Pancreas (tissue), 10 donors: Measurements from ENCODE around the gene RASGRF1. TPM values are rescaled to one million over a fixed set of nuclear protein-coding genes. Genes with fewer than 3 reads are reported as not detected.

Source experiments
- ATAC-seq, 4 donors: fragments of 200-7000 bp; cut with Tn5 transposase; one replicate each; pipeline versions ENCODE4 v1.8.0 to v1.9.1; 2020; ENCODE audit warnings: mild to moderate bottlenecking in 4 of 4, moderate library complexity in 4 of 4
- DNase-seq, 6 donors: peaks; one replicate each; pipeline ENCODE4 v3.0.0-alpha.2; 2020
- FAIRE-seq: peaks from 2 replicates; lab custom pipeline; 2012; peaks lifted over from hg19 to GRCh38; lab: Jason Lieb, UNC
- H3K27ac ChIP-seq, 4 donors: fragments of 200-600 bp; sonication (generic); 1 replicate in 3 of 4; 2 replicates in 1 of 4; pipeline versions ENCODE4 v1.5.0 to v1.8.0; 2020
- H3K27me3 ChIP-seq, 4 donors: fragments of 200-600 bp; one replicate each; pipeline ENCODE4 v1.8.0; 2021
- H3K36me3 ChIP-seq, 3 donors: fragments of 200-600 bp; sonication (generic) in 1 of 3; one replicate each; pipeline versions ENCODE4 v1.5.0 to v1.8.0; 2020 to 2021
- H3K4me1 ChIP-seq, 3 donors: fragments of 200-600 bp; one replicate each; pipeline ENCODE4 v1.8.0; 2021
- H3K4me3 ChIP-seq, 4 donors: fragments of 200-600 bp; sonication (generic) in 2 of 4; one replicate each; pipeline versions ENCODE4 v1.5.0 to v1.8.0; 2020 to 2021
- H3K9me3 ChIP-seq, 4 donors: fragments of 200-600 bp; one replicate each; pipeline ENCODE4 v1.8.0; 2021
- CTCF ChIP-seq, 4 donors: fragments of 200-600 bp; sonication (generic) in 3 of 4; IDR thresholded peaks; one replicate each; pipeline versions ENCODE4 v1.5.0 to v1.8.0; 2021; ENCODE audit warnings: antibody characterized with exemption in 4 of 4
- whole genome bisulfite sequencing, 2 donors: extraction: QIAGEN DNeasy Blood & Tissue Kit; methylation state at CpG; one replicate each; pipeline ENCODE4 v1.1.7; 2013; 5-methylcytosine and 5-hydroxymethylcytosine counted together
- intact Hi-C, 3 donors: fragments of 100-400 bp; cut with DNase I; formaldehyde crosslinking; loops; one replicate each; pipeline versions ENCODE4 v1.11.1 to v1.14.2; 2022
- polyA plus RNA-seq, 2 donors: library from polyadenylated mRNA; stranded (reverse); fragments of 200-250 nt; gene quantifications; one replicate each; pipeline ENCODE4 v1.2.3, GENCODE V29; 2013
- total RNA-seq, 6 donors: library from RNA; stranded (reverse); fragmentation: NEBNext Ultra II Directional in 4 of 6; extraction: Animal tissue kit (Norgen Biotek cat#: 25700) in 4 of 6; gene quantifications; one replicate each; pipeline versions ENCODE4 v1.2.1 to v1.2.4, GENCODE V29; 2021 to 2023
- donor health status: healthy with polysubstance abuse.
- donor health status: DM: no; HTN: no; CAD: no; lungs with moderate emphysema.
- donor health status: DM: no; HTN: no; CAD: no.
- donor health status: control.
- donor health status: control.
- donor health status: Bipolar disorder and iron deficiency.
- donor health status: DM: yes; HTN: yes; CAD: no.
- donor health status: DM: no; HTN: no; CAD: no.
- donor health status: DM: no; HTN: no; CAD: no.
- donor health status: DM: yes; HTN: yes; CAD: no.

RASGRF1 gene
- total and polyA plus RNA-seq, 8 donors, result 0.35 to 8.4 (median 2.1) TPM

- 77 to 79% methylated on average over 19 of the region's 19 CpGs for WGBS, 2 donors
- H3K27me3 ChIP-seq, result no peaks in the 10 kb centered on the region
- H3K4me1 ChIP-seq, result no peaks in the 10 kb centered on the region
- no peak for ATAC-seq
- no peaks in the 10 kb centered on the region for H3K9me3 ChIP-seq
- no peak for TF ChIP-seq CTCF (IDR thresholded peaks at IDR 0.05)
- no peaks in the 10 kb centered on the region for H3K36me3 ChIP-seq
- no peak overlapping the region for H3K4me3 ChIP-seq
- no peak overlapping the region for H3K27ac ChIP-seq
- DNase-seq, result no peak
- intact Hi-C loops, result no loop called here
- FAIRE-seq, result no peak
Observed at GRCh38 chr15:79046691-79047404, 43.7 kb downstream of the RASGRF1 start.

- 50 to 55% methylated on average over 1 of the region's 1 CpG for WGBS, 2 donors
- Histone ChIP-seq H3K4me1 (no peaks in the 10 kb centered on the region), H3K27me3 (no peaks in the 10 kb centered on the region), H3K4me3 (no peak overlapping the region), H3K9me3 (no peaks in the 10 kb centered on the region), H3K36me3 (no peaks in the 10 kb centered on the region), H3K27ac (no peak overlapping the region)
- TF ChIP-seq CTCF (IDR thresholded peaks at IDR 0.05), result no peak
- DNase-seq, result no peak
- no peak for FAIRE-seq
- no peak for ATAC-seq
- intact Hi-C loops, result no loop called here
Observed at GRCh38 chr15:79045041-79045440, 45.5 kb downstream of the RASGRF1 start.

- no peak for TF ChIP-seq CTCF (IDR thresholded peaks at IDR 0.05)
- DNase-seq (no peak), ATAC-seq (no peak), FAIRE-seq (no peak)
- no peaks in the 10 kb centered on the region for H3K9me3 ChIP-seq
- H3K36me3 ChIP-seq, result no peaks in the 10 kb centered on the region
- H3K27ac ChIP-seq, result no peak overlapping the region
- no peaks in the 10 kb centered on the region for H3K27me3 ChIP-seq
- 47 to 68% methylated on average over 2 of the region's 2 CpGs for WGBS, 2 donors
- no peaks in the 10 kb centered on the region for H3K4me1 ChIP-seq
- H3K4me3 ChIP-seq, result no peak overlapping the region
- intact Hi-C loops, result no loop called here
Observed at GRCh38 chr15:79042213-79042928, 48.2 kb downstream of the RASGRF1 start.

- H3K4me1 ChIP-seq, result no peaks in the 10 kb centered on the region
- no peaks in the 10 kb centered on the region for H3K27me3 ChIP-seq
- FAIRE-seq, result no peak
- no peak overlapping the region for H3K4me3 ChIP-seq
- no peaks in the 10 kb centered on the region for H3K36me3 ChIP-seq
- ATAC-seq, result no peak
- intact Hi-C loops, result no loop called here
- WGBS, 2 donors, result 79 to 82% methylated on average over 4 of the region's 4 CpGs
- TF ChIP-seq CTCF (IDR thresholded peaks at IDR 0.05), result no peak
- no peak for DNase-seq
- H3K9me3 ChIP-seq, result no peaks in the 10 kb centered on the region
- H3K27ac ChIP-seq, result no peak overlapping the region
Observed at GRCh38 chr15:79041601-79042168, 48.9 kb downstream of the RASGRF1 start.
